Bronchial epithelial cell (primary cell): Measurements from ENCODE around the gene MAGI2. TPM values are rescaled to one million over a fixed set of nuclear protein-coding genes. Genes with fewer than 3 reads are reported as not detected.

Experiments used
- DNase-seq: peaks from one replicate; pipeline ENCODE4 v3.0.0-alpha.2; 2010; ENCODE audit warnings: low read depth
- FAIRE-seq: peaks from 2 replicates; lab custom pipeline; 2011; peaks lifted over from hg19 to GRCh38; lab: Jason Lieb, UNC
- H3K27me3 ChIP-seq: 2 replicates; pipeline ENCODE4 v1.5.1; 2011; ENCODE audit warnings: low read length; ENCODE audit not compliant: control insufficient read depth, insufficient read depth
- H3K36me3 ChIP-seq: 2 replicates; pipeline ENCODE4 v1.5.1; 2011; ENCODE audit warnings: low read length; ENCODE audit not compliant: control insufficient read depth, insufficient read depth
- H3K4me3 ChIP-seq: 2 replicates; pipeline ENCODE4 v1.5.1; 2011; ENCODE audit warnings: mild to moderate bottlenecking, low read depth, low read length, control low read depth
- total RNA-seq: library from RNA; depleted of rRNA; stranded (reverse); fragments of >200 nt; gene quantifications from 2 replicates; pipeline ENCODE4 v1.2.1, GENCODE V29; 2014
- TF ChIP-seq, protein P1 (sequence below): IDR thresholded peaks from 2 replicates; pipeline ENCODE4 v1.5.1; 2011; ENCODE audit warnings: mild to moderate bottlenecking, moderate library complexity, low read length, control low read depth, inconsistent platforms; ENCODE audit not compliant: insufficient read depth, severe bottlenecking

MAGI2 gene
- total RNA-seq, 1 donor from 2014 or later = 2.6 TPM

DNA sequence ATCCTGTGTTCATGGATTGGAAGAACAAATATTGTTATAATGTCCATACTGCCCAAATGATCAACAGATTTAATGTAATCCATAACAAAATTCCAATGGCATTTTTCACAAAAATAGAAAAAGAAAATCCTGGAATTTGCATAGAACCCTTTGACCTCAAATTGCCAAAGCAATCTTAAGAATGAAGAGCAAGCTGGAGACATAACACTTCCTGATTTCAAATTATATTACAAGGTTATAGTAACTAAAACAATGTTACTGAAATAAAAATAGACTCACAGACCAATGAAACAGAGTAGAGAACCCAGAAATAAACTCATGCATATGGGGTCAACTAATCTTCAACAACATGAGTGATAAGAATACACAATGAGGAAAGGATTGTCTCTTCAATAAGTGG, 1352.4 kb downstream of the MAGI2 start:
- FAIRE-seq (no peak), DNase-seq (no peak)
- Histone ChIP-seq H3K4me3 (no peak overlapping the region), H3K27me3 (no peaks in the 10 kb centered on the region), H3K36me3 (no peaks in the 10 kb centered on the region)
- TF ChIP-seq, protein P1, sequence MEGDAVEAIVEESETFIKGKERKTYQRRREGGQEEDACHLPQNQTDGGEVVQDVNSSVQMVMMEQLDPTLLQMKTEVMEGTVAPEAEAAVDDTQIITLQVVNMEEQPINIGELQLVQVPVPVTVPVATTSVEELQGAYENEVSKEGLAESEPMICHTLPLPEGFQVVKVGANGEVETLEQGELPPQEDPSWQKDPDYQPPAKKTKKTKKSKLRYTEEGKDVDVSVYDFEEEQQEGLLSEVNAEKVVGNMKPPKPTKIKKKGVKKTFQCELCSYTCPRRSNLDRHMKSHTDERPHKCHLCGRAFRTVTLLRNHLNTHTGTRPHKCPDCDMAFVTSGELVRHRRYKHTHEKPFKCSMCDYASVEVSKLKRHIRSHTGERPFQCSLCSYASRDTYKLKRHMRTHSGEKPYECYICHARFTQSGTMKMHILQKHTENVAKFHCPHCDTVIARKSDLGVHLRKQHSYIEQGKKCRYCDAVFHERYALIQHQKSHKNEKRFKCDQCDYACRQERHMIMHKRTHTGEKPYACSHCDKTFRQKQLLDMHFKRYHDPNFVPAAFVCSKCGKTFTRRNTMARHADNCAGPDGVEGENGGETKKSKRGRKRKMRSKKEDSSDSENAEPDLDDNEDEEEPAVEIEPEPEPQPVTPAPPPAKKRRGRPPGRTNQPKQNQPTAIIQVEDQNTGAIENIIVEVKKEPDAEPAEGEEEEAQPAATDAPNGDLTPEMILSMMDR = no peak

DNA sequence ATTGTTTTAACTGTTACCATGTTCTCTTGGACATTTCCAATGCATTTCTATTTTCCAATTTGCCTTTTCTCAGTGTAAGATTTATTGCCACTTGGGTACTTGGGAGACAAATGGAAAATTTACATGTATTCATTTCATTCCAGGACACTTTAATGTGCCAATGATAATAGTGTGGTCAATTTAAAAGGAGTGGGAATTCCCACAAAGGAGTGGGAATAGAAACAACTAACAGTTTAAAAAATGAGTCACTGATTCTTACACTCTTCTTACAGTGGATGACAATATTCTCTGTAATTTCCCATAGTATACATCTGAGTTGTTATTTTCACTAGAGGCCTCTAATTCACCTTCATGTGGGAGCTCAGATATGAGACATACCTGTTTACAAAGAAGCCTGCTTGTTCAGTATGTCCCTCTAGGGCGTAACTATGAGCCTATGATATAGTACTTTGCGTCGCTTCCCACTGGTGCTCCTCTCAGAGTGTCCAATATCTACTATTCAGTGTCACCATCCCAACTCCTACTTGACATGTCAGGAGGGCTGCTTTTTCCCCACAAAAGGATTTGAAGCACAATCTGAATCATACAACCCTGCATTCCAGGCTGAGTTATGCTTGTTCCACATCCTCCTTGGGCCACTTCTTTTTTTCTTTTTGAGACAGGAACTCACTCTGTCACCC, 1353.6 kb downstream of the MAGI2 start:
- Histone ChIP-seq H3K4me3 (no peak overlapping the region), H3K36me3 (no peaks in the 10 kb centered on the region), H3K27me3 (no peaks in the 10 kb centered on the region)
- peak; percentile 57 for DNase-seq
- no peak for FAIRE-seq
- TF ChIP-seq, protein P1 = no peak

DNA sequence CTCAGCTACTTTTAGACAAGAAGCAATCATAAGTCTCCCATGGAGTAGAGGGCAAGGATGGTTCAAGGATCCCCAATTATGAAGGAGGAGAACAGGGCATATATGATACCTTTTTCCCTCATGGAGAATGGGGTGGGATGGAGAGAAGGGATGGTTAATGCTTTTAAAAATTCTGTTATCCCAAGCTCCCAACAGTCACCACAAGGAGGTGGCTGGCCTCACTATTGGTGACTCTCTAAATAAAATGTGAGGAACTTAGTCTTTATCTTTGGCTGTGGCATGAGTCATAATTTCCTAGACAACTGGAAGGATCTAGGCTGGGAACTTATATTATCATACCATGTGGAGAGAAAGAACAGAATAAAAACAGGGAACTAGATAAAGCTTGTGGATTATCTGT, 1357.9 kb downstream of the MAGI2 start:
- TF ChIP-seq, protein P1 = no peak
- no peak overlapping the region for H3K4me3 ChIP-seq
- no peaks in the 10 kb centered on the region for H3K36me3 ChIP-seq
- H3K27me3 ChIP-seq = no peaks in the 10 kb centered on the region
- no peak for FAIRE-seq
- DNase-seq = peak; percentile 28

DNA sequence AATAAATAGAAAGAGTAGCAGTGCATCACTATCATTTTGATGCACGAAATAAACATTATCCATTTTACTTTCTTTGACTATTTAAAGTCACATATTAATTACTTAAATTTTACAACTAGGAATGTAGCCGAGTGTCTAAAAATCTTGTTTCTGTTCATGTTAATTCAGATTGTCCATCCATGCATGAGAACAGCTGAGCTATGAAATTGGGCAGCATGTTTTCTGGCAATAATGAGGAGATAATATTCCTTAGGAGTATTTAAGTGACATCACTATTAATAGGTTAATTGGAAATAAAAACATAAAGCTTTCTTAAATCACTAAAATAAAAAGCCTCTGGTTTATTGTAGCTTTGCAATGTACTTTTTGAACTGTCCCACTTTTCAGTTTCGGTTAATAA, 1361.1 kb downstream of the MAGI2 start:
- H3K27me3 ChIP-seq = no peaks in the 10 kb centered on the region
- H3K36me3 ChIP-seq = no peaks in the 10 kb centered on the region
- FAIRE-seq = no peak
- TF ChIP-seq, protein P1 = no peak
- DNase-seq = no peak
- H3K4me3 ChIP-seq = no peak overlapping the region

DNA sequence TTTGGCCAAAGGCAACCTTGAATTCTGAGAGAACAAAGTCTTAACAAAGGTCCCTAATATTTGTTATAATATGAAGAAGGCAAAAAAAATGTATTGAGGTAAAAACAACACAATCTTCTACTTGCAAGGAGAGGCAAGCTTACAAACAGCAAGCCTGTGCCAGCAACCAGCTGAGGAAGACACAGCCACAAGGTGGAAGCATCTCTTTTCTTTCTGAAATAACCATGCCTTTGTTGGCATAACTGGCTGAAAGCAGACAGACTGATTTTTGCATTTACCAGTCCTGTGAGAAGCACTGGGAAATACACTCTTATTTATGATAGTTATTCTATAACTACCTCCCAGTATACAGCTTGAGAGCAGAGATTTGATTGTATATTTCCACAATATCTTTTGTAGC, 1362.9 kb downstream of the MAGI2 start:
- FAIRE-seq (no peak), DNase-seq (peak; percentile 10)
- no peaks in the 10 kb centered on the region for H3K27me3 ChIP-seq
- no peaks in the 10 kb centered on the region for H3K36me3 ChIP-seq
- no peak overlapping the region for H3K4me3 ChIP-seq
- TF ChIP-seq, protein P1 = peak; percentile 16

DNA sequence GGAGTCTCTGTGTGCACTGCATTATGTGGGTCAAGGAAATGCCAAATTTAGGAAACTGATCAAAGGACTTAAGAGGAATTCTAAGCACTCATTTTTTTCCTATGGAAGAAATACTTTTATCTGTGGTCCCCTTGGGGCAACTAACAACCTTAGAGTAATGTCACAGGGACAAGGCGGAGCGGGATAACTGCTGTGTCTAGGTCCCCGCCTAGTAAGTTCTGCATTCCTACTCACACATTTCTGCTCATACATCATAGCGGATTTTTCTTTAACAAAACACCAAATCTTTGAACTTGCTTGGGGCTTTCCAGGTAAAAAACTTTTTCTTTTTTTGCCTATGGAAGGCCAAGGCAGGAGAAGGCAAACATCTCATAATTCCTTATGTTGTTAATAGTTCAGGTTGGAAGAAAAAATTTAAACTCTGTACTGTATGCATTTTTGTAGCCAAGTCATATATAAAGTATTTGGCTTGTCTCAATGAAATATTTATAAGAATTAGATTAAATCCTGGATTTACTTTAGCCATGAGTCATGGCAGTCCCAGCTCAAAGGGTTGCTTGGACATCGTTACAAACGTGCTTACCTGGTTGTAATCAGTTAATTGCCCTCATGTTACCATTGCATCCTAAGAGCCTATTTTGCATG, 1369.9 kb downstream of the MAGI2 start:
- H3K4me3 ChIP-seq = no peak overlapping the region
- peak; percentile 25 for DNase-seq
- TF ChIP-seq, protein P1 = no peak
- no peaks in the 10 kb centered on the region for H3K36me3 ChIP-seq
- H3K27me3 ChIP-seq = no peaks in the 10 kb centered on the region
- no peak for FAIRE-seq
